ENCODE data around the gene MDM4.

- TF ChIP-seq CTCF (IDR thresholded peaks at IDR 0.05) (no peak), POLR2A (IDR thresholded peaks at IDR 0.05) (no peak)
These were observed 3.0 kb upstream of the MDM4 start for GRCh38 chr1:204513117-204513716.

Measured in body of pancreas (tissue), 4 donors.